OCI-LY7 (cell line): Measurements from ENCODE around the gene TTC32.

Experiments
- CTCF ChIP-seq: fragments of 200-600 bp; sonication (generic); conservative IDR thresholded peaks from 2 replicates; pipeline ENCODE4 v1.5.1; 2014; ENCODE audit warnings: mild to moderate bottlenecking, antibody characterized with exemption, low read length, moderate library complexity, mixed read lengths
- EZH2phosphoT487 ChIP-seq: fragments of 200-600 bp; sonication (generic); IDR thresholded peaks from 2 replicates; pipeline ENCODE4 v1.6.1; 2018; ENCODE audit warnings: low read depth, borderline replicate concordance, mild to moderate bottlenecking, mixed run types, antibody characterized with exemption, low read length, moderate library complexity, mixed read lengths

GRCh38 chr2:19855542-19856431 is 46.0 kb downstream of the TTC32 start:
- TF ChIP-seq EZH2phosphoT487: no peak
- TF ChIP-seq CTCF: no peak
